OCI-LY3 (cell line): ENCODE results near the gene KRT6A.

Experiments
- EZH2phosphoT487 ChIP-seq: fragments of 200-600 bp; shearing (Covaris generic); IDR thresholded peaks from 2 replicates; pipeline ENCODE4 v1.6.1; 2018; ENCODE audit warnings: antibody characterized with exemption, mixed run types, low read depth
- TF ChIP-seq, protein P1 (sequence below): fragments of 200-600, 300-600 bp; sonication (generic); IDR thresholded peaks from 2 replicates; pipeline ENCODE4 v1.5.1; 2014; ENCODE audit warnings: antibody characterized with exemption, low read length, low read depth

DNA sequence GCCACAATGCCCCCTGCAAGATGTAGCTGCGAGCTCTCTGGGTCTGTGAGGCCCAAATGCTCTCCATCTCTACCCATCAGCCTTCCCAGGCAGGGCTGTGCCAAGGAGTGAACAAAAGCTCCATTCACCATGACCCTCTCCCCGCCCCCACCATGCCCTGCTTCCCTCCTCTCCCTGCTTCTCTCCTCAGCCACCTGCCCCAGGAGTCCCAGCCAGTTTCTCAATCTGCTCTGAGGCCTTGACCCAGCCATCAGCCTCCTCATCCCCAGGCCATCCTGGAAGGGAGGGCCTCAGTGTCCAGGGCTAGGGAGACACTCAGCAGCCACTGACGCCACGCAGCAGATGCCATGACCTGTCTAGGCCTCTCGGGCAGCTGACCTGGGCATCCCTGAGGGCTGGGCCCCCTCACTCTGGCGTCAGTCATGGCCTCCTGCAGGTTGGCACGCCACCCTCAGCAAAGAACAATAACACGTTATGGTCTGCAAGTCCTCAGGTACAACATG, 35.6 kb upstream of the KRT6A start:
- TF ChIP-seq, protein P1, sequence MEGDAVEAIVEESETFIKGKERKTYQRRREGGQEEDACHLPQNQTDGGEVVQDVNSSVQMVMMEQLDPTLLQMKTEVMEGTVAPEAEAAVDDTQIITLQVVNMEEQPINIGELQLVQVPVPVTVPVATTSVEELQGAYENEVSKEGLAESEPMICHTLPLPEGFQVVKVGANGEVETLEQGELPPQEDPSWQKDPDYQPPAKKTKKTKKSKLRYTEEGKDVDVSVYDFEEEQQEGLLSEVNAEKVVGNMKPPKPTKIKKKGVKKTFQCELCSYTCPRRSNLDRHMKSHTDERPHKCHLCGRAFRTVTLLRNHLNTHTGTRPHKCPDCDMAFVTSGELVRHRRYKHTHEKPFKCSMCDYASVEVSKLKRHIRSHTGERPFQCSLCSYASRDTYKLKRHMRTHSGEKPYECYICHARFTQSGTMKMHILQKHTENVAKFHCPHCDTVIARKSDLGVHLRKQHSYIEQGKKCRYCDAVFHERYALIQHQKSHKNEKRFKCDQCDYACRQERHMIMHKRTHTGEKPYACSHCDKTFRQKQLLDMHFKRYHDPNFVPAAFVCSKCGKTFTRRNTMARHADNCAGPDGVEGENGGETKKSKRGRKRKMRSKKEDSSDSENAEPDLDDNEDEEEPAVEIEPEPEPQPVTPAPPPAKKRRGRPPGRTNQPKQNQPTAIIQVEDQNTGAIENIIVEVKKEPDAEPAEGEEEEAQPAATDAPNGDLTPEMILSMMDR: no peak
- TF ChIP-seq EZH2phosphoT487: no peak
